HFF-Myc (cell line): ENCODE data around the gene DCAF4.

Experiments used
- DNase-seq: peaks from one replicate; pipeline ENCODE4 v3.0.0-alpha.2; 2011; ENCODE audit warnings: low read depth; ENCODE audit errors: extremely low read depth
- H3K4me3 ChIP-seq: replicated peaks from 2 replicates; pipeline ENCODE4 v1.5.1; 2011; ENCODE audit warnings: low read depth, mild to moderate bottlenecking, control low read depth, low read length
- CTCF ChIP-seq: IDR thresholded peaks from 2 replicates; pipeline ENCODE4 v1.5.1; 2012; ENCODE audit warnings: mild to moderate bottlenecking, low read depth, low read length, control low read depth; ENCODE audit errors: missing control alignments

Gene DCAF4

GRCh38 chr14:72888192-72888591, 38.1 kb upstream of the DCAF4 start:
- TF ChIP-seq CTCF, result no peak
- no peak for DNase-seq

DNA sequence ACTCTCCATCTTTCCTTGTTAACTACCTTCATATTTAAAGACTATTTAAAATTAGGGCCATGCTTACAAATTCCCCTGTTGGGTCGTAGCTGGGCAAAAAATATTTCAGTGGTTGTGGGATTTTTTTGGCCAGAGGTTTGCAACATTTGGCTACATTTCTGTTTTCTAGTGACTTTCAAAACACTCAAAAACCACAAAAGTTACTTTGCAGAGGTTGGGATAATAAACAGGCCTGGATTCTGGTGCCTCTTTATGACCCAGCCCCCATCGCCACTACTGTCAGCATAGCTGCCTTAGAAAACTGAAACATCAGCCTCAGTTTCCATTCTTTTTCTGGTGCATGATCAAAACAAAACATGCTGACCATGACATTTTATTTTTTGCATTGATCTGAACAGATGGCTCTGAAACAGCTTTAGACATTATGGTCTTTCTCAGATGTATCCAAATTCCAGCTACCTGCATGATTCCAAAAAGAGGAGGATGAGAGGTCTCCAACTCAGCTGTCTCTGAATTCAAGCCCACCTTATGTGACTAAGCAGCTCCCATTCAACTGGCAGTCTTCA, 37.5 kb upstream of the DCAF4 start:
- no peak for DNase-seq
- H3K4me3 ChIP-seq, result no peak overlapping the region
- TF ChIP-seq CTCF, result no peak

More at GRCh38 chr14:72888192-72888591, 38.1 kb upstream of the DCAF4 start:
- no peak overlapping the region for H3K4me3 ChIP-seq

DNA sequence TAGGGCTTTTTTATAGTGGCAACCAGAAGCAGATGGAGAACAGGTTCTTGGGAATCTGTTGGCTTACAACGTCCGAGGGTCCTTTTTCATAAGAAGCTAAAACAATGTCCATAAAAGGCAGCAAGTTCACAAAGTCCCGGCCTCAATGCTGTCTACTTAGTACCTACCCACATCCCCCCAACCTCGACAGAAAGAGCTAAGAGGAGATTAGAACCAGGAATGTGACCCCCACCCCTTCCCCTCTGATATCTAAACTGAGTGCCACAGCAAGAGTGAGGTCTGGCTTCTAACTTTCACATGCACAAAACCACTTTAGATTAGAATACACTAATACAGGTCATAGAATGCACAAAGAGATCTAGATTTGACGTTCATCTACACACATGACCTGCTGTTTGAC, 36.9 kb upstream of the DCAF4 start:
- TF ChIP-seq CTCF, result no peak
- DNase-seq, result no peak
- H3K4me3 ChIP-seq, result no peak overlapping the region

DNA sequence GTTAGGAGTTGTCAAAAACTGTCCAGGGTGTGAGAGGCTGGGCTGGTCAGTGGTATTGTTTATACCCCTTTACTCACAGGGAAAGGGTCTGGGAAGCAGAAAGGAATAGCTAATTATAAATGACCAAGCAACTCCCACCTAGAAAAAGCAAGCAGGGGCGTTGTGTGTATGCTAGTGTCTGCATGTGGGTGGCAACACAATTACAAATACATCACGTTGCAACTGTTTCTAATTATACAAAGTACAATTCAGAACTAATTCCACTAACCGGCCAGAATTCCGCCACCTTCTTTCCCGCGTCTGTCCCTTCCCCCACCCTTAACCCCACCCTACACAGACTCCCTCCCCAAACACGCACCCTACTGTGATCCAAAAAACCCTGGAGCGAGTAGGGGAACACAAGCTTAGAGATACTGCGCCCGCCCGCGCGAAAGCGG, 34.6 kb upstream of the DCAF4 start:
- no peak for TF ChIP-seq CTCF
- no peak for DNase-seq
- H3K4me3 ChIP-seq, result peak overlapping the region; percentile 84

DNA sequence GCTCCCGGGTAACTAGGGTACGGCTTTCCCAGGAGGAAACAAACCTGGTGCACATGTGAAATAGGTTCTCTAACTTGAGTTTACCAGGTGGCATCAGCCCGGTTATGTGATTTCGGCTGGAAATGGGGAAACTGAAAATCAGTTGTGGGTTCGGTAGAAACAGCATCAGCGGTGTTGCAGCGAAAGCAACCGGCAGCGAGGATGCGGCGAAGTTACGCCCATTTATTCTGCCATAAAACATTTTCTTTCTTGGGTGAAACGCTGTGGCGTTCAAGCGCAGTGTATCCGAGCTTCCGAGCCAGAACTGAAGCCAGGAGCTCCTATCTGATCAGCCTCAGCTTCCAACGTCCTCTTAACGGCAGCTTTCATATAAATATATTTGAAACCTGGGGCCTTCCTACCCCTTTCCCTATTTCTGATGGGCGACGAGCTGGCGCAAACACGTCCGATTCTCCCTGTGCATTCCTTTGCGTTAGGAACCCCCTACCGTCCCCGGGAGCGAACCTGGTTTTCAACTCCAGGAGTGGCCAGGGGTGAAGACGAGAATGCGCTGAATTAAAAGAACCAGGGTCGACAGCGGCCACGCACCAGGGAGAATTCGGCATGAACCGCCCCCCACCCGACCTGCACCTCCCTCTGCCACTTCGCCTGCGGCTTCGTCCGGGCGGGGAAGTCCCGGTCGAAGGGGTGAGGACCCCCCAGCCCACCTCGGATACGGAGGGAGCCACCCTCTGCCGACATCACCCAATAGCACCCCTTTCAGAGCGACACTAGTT, 34.0 kb upstream of the DCAF4 start:
- H3K4me3 ChIP-seq, result peak overlapping the region; percentile 84
- no peak for TF ChIP-seq CTCF
- no peak for DNase-seq

DNA sequence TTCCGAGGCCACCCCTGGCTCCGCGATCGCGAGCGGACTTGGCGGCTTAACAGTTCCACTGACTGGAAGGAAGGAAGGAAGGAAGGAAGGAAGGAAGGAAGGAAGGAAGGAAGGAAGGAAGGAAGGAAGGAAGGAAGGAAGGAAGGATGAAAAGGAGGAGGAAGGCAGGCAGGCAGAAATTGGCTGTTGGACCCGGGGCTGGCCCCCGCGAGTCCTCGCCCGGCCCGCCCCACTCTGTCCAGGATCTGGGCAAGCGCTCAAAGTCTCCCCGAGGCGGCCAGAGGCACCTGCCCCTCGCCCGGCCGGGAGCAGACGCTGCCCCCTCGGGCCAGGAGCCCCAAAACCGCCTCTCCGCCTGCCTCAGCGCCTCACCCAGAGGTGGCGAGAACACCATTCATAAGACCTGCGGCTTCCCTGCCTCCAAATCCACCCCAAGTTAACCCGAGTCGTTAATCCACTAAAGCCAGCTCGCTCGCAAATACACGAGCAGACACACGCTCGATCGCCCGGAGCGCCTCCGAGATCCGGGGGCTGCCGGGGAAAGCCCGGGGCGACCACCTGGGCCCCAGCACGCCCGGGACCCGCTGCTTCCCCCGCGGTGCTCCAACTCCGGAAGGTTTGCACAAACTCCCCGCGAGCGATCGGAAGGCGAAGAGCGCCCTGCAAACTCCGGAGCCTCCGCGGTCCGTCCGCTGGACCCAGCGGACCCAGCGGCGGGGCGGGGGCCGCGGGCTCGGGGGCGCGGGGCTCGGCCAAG, 33.2 kb upstream of the DCAF4 start:
- no peak for DNase-seq
- no peak for TF ChIP-seq CTCF
- H3K4me3 ChIP-seq, result peak overlapping the region; percentile 84
